Astrocyte of the spinal cord (primary cell): ENCODE measurements around the gene GRIK1.

Experiments
- DNase-seq: peaks from one replicate; pipeline ENCODE4 v3.0.0; 2011; ENCODE audit warnings: low read depth, low spot score
- H3K4me3 ChIP-seq: 2 replicates; pipeline ENCODE4 v1.5.1; 2011; ENCODE audit warnings: low read depth, mild to moderate bottlenecking, low read length, moderate library complexity
- CTCF ChIP-seq: IDR thresholded peaks from 2 replicates; pipeline ENCODE4 v1.5.1; 2012; ENCODE audit warnings: low read depth, mild to moderate bottlenecking, low read length, inconsistent platforms
- in situ Hi-C: cut with HindIII; loops from 2 replicates; pipeline ENCODE4 v1.10.0; 2017; ENCODE audit warnings: low sequenced_read_pairs

Gene GRIK1

DNA sequence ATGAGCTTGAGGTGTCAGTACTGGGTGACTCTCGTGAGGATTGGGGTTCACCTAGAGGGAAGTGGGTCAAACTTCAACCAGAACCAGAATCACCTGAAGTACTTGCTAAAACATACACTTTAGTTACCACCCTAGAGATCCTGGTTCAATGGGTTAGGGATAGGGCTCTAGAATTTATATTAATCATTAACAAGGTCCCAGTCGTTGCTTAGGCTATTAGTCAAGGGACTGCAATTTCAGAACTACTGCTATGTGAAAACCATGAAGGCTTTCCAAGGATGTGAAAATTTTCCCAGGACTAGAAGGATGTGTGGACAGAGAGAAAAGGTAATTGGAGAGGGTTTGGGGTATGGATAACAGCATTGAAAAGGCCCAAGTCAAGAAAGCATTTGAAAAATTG lies 162.6 kb downstream of the GRIK1 start:
- in situ Hi-C loops: no loop called here
- no peak overlapping the region for H3K4me3 ChIP-seq
- no peak for TF ChIP-seq CTCF
- DNase-seq: no peak

- in situ Hi-C loops: no loop called here
- no peak for DNase-seq
- H3K4me3 ChIP-seq: no peak overlapping the region
- no peak for TF ChIP-seq CTCF
Measured at GRCh38 chr21:29775462-29775861, 164.3 kb downstream of the GRIK1 start.

DNA sequence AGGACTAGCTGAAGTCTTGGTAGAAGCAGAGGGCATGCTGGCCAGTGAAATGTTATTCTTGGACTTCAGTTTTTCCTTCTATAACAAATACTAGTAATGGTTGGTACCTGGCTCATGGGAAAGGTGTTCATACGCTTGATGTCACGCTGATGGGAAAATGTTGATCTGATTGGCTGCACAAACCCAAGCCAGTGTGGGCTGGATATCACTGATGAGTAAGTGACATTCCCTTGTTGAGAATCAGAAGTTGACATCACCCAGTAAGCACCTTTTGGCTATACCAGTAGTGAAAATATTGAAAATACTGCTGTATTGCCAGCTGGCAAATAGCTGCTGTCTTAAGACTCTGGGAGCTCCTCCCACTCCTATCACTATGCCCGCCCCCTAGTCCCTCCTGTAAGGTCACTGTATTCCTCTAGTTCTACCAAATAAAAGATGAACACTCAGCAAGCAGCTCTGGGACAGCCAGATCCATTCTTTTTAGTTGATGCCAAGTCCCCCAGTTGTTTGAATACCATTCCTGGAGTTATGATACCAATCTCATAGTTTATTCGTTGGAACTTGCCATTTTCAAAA lies 168.2 kb downstream of the GRIK1 start:
- no peak for TF ChIP-seq CTCF
- no peak for DNase-seq
- in situ Hi-C loops: no loop called here

GRCh38 chr21:29763674-29764073 lies 176.1 kb downstream of the GRIK1 start:
- DNase-seq: no peak
- TF ChIP-seq CTCF: no peak
- no peak overlapping the region for H3K4me3 ChIP-seq
- in situ Hi-C loops: no loop called here

More for the DNA sequence above, 168.2 kb downstream of the GRIK1 start:
- no peak overlapping the region for H3K4me3 ChIP-seq

DNA sequence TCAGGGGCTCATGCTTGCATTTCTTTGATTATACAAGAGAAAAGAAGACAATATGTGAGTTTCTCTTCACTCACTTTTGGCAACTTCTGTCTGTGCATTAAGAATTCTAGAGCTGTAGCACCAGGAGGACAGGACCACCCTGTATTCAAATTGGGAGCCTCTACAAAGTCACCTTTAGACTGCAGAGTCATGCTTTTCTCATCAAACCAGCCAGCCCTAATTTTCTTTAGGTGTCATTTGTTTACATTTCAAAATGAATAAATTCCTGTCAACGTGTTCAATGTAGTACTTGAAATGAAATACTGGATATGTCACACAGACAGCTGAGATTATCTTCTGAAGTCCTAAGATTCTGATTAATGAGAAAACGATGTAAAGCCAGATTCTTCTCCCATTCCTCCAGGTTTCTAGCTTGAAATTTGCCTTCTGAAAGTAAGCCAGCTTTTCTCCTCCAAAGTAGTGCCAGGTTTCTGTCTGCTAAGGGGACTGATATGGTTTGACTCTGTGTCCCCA lies 177.2 kb downstream of the GRIK1 start:
- in situ Hi-C loops: no loop called here
- H3K4me3 ChIP-seq: no peak overlapping the region
- no peak for DNase-seq
- TF ChIP-seq CTCF: no peak

GRCh38 chr21:29753216-29753615 lies 186.6 kb downstream of the GRIK1 start:
- no peak for TF ChIP-seq CTCF
- no peak overlapping the region for H3K4me3 ChIP-seq
- DNase-seq: no peak
- in situ Hi-C loops: no loop called here
